Activated CD4-positive, alpha-beta T cell treated with anti-CD3 and anti-CD28 coated beads for 4 hours (primary cell): ENCODE measurements around the gene ADGRL3.

Source experiments
- DNase-seq, 2 donors: peaks; one replicate each; pipeline ENCODE4 v3.0.0-alpha.2; 2020

Gene ADGRL3

GRCh38 chr4:62051332-62051731 lies 851.2 kb downstream of the ADGRL3 start:
- DNase-seq, result no peak

- no peak for DNase-seq
Observed at GRCh38 chr4:62053974-62054373, 853.8 kb downstream of the ADGRL3 start.

- no peak for DNase-seq
Observed at GRCh38 chr4:62057031-62057430, 856.9 kb downstream of the ADGRL3 start.

GRCh38 chr4:62058571-62058970 lies 858.4 kb downstream of the ADGRL3 start:
- DNase-seq, result no peak

GRCh38 chr4:62070291-62070852 lies 870.2 kb downstream of the ADGRL3 start:
- DNase-seq, result no peak

- DNase-seq, result no peak
Observed at GRCh38 chr4:62075089-62075488, 875.0 kb downstream of the ADGRL3 start.

GRCh38 chr4:62075521-62075920 lies 875.4 kb downstream of the ADGRL3 start:
- DNase-seq, result no peak

- DNase-seq, result no peak
Observed at GRCh38 chr4:62077406-62077805, 877.3 kb downstream of the ADGRL3 start.

GRCh38 chr4:62080431-62080830 lies 880.3 kb downstream of the ADGRL3 start:
- no peak for DNase-seq

- no peak for DNase-seq
Observed at GRCh38 chr4:62087706-62088105, 887.6 kb downstream of the ADGRL3 start.

- no peak for DNase-seq
Observed at GRCh38 chr4:62093735-62094134, 893.6 kb downstream of the ADGRL3 start.

GRCh38 chr4:62096881-62097280 lies 896.8 kb downstream of the ADGRL3 start:
- no peak for DNase-seq

- DNase-seq, result no peak
Observed at GRCh38 chr4:62115216-62115615, 915.1 kb downstream of the ADGRL3 start.

GRCh38 chr4:62117886-62118285 lies 917.8 kb downstream of the ADGRL3 start:
- no peak for DNase-seq

GRCh38 chr4:62118558-62118957 lies 918.4 kb downstream of the ADGRL3 start:
- DNase-seq, result no peak

- no peak for DNase-seq
Observed at GRCh38 chr4:62119195-62119594, 919.1 kb downstream of the ADGRL3 start.

- DNase-seq, result no peak
Observed at GRCh38 chr4:62126064-62126732, 926.1 kb downstream of the ADGRL3 start.
